Pancreas (tissue), 10 donors: ENCODE results near the gene ZBTB44. TPM values are rescaled to one million over a fixed set of nuclear protein-coding genes. Genes with fewer than 3 reads are reported as not detected.
"Not testable (repeated sequence)": the region's sequence is repeated elsewhere in the genome, so short reads cannot be mapped to it uniquely, and the experiment has no call there.

Source experiments
- ATAC-seq, 4 donors: fragments of 200-7000 bp; cut with Tn5 transposase; one replicate each; pipeline versions ENCODE4 v1.8.0 to v1.9.1; 2020; ENCODE audit warnings: mild to moderate bottlenecking in 4 of 4, moderate library complexity in 4 of 4
- DNase-seq, 6 donors: peaks; one replicate each; pipeline ENCODE4 v3.0.0-alpha.2; 2020
- FAIRE-seq: peaks from 2 replicates; lab custom pipeline; 2012; peaks lifted over from hg19 to GRCh38; lab: Jason Lieb, UNC
- H3K27ac ChIP-seq, 4 donors: fragments of 200-600 bp; sonication (generic); 1 replicate in 3 of 4; 2 replicates in 1 of 4; pipeline versions ENCODE4 v1.5.0 to v1.8.0; 2020
- H3K27me3 ChIP-seq, 4 donors: fragments of 200-600 bp; one replicate each; pipeline ENCODE4 v1.8.0; 2021
- H3K36me3 ChIP-seq, 3 donors: fragments of 200-600 bp; sonication (generic) in 1 of 3; one replicate each; pipeline versions ENCODE4 v1.5.0 to v1.8.0; 2020 to 2021
- H3K4me1 ChIP-seq, 3 donors: fragments of 200-600 bp; one replicate each; pipeline ENCODE4 v1.8.0; 2021
- H3K4me3 ChIP-seq, 4 donors: fragments of 200-600 bp; sonication (generic) in 2 of 4; one replicate each; pipeline versions ENCODE4 v1.5.0 to v1.8.0; 2020 to 2021
- H3K9me3 ChIP-seq, 4 donors: fragments of 200-600 bp; one replicate each; pipeline ENCODE4 v1.8.0; 2021
- WGBS, 2 donors: extraction: QIAGEN DNeasy Blood & Tissue Kit; methylation state at CpG; one replicate each; pipeline ENCODE4 v1.1.7; 2013; 5-methylcytosine and 5-hydroxymethylcytosine counted together
- intact Hi-C, 3 donors: fragments of 100-400 bp; cut with DNase I; formaldehyde crosslinking; loops; one replicate each; pipeline versions ENCODE4 v1.11.1 to v1.14.2; 2022
- polyA plus RNA-seq, 2 donors: library from polyadenylated mRNA; stranded (reverse); fragments of 200-250 nt; gene quantifications; one replicate each; pipeline ENCODE4 v1.2.3, GENCODE V29; 2013
- total RNA-seq, 6 donors: library from RNA; stranded (reverse); fragmentation: NEBNext Ultra II Directional in 4 of 6; extraction: Animal tissue kit (Norgen Biotek cat#: 25700) in 4 of 6; gene quantifications; one replicate each; pipeline versions ENCODE4 v1.2.1 to v1.2.4, GENCODE V29; 2021 to 2023
- TF ChIP-seq, protein P1 (sequence below), 4 donors: fragments of 200-600 bp; sonication (generic) in 3 of 4; IDR thresholded peaks; one replicate each; pipeline versions ENCODE4 v1.5.0 to v1.8.0; 2021; ENCODE audit warnings: antibody characterized with exemption in 4 of 4
- donor health status: healthy with polysubstance abuse.
- donor health status: DM: no; HTN: no; CAD: no; lungs with moderate emphysema.
- donor health status: DM: no; HTN: no; CAD: no.
- donor health status: control.
- donor health status: control.
- donor health status: Bipolar disorder and iron deficiency.
- donor health status: DM: yes; HTN: yes; CAD: no.
- donor health status: DM: no; HTN: no; CAD: no.
- donor health status: DM: no; HTN: no; CAD: no.
- donor health status: DM: yes; HTN: yes; CAD: no.

Gene ZBTB44
- total and polyA plus RNA-seq, 8 donors, result 6.4 to 31.1 (median 18.1) TPM

DNA sequence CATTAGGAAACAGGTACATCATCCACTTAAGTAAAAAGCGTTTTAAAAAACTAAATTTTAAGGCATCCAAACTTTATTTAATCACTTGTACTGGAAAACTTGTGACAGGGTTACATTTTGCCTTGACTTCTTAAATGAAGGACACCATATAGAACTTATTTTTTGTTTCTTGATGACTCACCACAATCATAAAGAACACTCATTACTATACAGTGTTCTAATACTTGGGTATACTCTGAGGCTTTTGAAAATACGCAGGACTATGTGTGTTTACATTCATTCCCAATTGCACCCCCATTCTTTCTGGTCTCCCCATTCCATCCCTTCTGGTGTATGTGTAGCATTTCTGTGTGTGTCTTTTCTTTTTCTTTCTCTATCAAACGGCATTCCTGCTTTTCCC is 69.9 kb downstream of the ZBTB44 start:
- DNase-seq (no peak), FAIRE-seq (no peak), ATAC-seq (no peak)
- no peaks in the 10 kb centered on the region for H3K27me3 ChIP-seq
- peaks cover 0 to 5% (median 4%) of the 10 kb centered on the region in 3 donors for H3K4me1 ChIP-seq
- no peak overlapping the region for H3K27ac ChIP-seq
- WGBS, 2 donors, result 96 to 97% methylated on average over 3 of the region's 3 CpGs
- no peaks in the 10 kb centered on the region for H3K36me3 ChIP-seq
- no peaks in the 10 kb centered on the region for H3K9me3 ChIP-seq
- no peak overlapping the region for H3K4me3 ChIP-seq
- TF ChIP-seq, protein P1, sequence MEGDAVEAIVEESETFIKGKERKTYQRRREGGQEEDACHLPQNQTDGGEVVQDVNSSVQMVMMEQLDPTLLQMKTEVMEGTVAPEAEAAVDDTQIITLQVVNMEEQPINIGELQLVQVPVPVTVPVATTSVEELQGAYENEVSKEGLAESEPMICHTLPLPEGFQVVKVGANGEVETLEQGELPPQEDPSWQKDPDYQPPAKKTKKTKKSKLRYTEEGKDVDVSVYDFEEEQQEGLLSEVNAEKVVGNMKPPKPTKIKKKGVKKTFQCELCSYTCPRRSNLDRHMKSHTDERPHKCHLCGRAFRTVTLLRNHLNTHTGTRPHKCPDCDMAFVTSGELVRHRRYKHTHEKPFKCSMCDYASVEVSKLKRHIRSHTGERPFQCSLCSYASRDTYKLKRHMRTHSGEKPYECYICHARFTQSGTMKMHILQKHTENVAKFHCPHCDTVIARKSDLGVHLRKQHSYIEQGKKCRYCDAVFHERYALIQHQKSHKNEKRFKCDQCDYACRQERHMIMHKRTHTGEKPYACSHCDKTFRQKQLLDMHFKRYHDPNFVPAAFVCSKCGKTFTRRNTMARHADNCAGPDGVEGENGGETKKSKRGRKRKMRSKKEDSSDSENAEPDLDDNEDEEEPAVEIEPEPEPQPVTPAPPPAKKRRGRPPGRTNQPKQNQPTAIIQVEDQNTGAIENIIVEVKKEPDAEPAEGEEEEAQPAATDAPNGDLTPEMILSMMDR (IDR thresholded peaks at IDR 0.05), result no peak
- intact Hi-C loops, result no loop called here

DNA sequence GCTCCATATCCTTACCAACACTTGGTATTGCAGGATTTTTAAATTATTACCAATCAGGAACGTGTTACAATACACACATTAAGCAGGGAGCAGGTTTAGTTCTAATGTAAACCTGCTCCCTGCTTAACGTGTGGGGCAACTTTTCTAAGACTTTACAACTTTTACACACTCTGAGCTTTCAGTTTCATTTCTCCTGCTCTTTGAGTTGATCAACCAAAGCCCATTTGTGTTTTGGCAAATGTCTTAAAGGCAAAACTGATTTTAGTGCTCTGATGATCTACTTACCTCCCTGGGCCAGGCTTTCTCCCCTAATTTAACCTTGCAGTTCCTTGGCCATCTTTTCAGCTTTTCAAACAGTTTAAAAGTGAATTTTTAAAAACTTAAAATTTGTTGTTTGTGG is 70.9 kb downstream of the ZBTB44 start:
- ATAC-seq, result no peak
- 81 to 85% methylated on average over 2 of the region's 2 CpGs for WGBS, 2 donors
- no peak overlapping the region for H3K4me3 ChIP-seq
- H3K27me3 ChIP-seq, result no peaks in the 10 kb centered on the region
- TF ChIP-seq, protein P1 (IDR thresholded peaks at IDR 0.05), result no peak
- peaks cover 0 to 5% (median 4%) of the 10 kb centered on the region in 3 donors for H3K4me1 ChIP-seq
- no peak for FAIRE-seq
- no peak overlapping the region for H3K27ac ChIP-seq
- peaks cover 0 to under 1% (median 0%) of the 10 kb centered on the region in 3 donors for H3K36me3 ChIP-seq
- no peak for DNase-seq
- no peaks in the 10 kb centered on the region for H3K9me3 ChIP-seq
- intact Hi-C loops, result no loop called here

DNA sequence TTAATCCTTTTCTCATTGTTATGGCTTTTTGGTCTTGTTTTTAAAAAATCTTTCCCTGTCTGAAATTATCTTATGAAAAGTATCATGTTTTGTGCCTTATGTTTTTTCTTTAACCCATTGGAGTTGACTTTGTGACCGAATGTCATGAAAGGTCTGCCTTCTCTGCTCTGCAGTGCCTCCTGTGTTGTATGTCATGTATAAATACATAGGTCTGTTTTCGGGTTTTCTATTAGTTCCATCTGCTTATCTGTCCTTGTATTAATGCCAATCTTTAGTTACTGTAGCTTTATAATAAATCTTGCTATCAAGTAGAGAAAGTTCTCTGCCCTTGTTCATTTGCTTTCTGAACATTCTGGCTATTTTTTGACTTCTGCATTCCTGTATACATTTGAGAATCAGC is 73.0 kb downstream of the ZBTB44 start:
- WGBS, 2 donors, result 66 to 75% methylated on average over 2 of the region's 2 CpGs
- ATAC-seq, result no peak
- no peak overlapping the region for H3K27ac ChIP-seq
- DNase-seq, result no peak
- peaks cover 0 to 19% (median 4%) of the 10 kb centered on the region in 3 donors for H3K36me3 ChIP-seq
- intact Hi-C loops, result no loop called here
- FAIRE-seq, result no peak
- no peaks in the 10 kb centered on the region for H3K9me3 ChIP-seq
- H3K4me3 ChIP-seq, result no peak overlapping the region
- TF ChIP-seq, protein P1 (IDR thresholded peaks at IDR 0.05), result no peak
- peaks cover 0 to 5% (median 4%) of the 10 kb centered on the region in 3 donors for H3K4me1 ChIP-seq
- no peaks in the 10 kb centered on the region for H3K27me3 ChIP-seq

DNA sequence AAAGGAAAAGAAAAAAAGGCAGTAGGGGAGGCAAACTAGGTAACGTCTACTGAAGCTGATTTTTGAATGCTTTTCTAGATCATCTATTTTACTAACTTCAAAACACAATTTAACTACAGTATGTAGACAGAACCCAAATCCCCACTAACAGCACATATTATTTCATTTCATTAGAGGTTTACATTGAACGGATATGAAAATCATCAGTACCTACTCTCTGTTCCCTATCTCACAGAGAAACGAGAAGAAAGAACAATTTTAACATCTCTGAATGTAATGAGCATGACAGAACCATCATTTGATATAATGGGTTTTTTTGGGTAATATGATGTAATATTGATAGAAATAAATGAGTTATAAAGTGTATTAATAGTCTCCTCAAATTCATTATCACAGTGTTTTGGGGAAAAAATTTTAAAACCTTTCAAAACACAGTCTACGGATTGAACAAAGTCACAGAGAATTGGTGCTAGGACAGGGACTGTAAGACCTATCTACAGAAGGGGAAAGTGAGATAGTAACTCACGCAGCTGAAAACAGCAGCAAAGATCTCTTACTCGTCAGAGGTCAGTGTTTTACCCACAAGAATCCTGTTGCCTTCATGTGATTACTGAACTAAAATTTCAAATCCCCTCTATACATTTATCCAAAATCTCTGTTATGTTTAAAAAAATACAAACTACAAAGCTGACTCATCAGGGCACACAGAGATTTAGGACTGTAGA is 77.3 kb downstream of the ZBTB44 start:
- TF ChIP-seq, protein P1 (IDR thresholded peaks at IDR 0.05), result no peak
- Histone ChIP-seq H3K4me1 (peaks cover 0 to 5% (median 4%) of the 10 kb centered on the region in 3 donors), H3K27ac (no peak overlapping the region), H3K4me3 (no peak overlapping the region), H3K9me3 (no peaks in the 10 kb centered on the region), H3K36me3 (peaks cover 0 to 25% (median 4%) of the 10 kb centered on the region in 3 donors), H3K27me3 (no peaks in the 10 kb centered on the region)
- intact Hi-C loops, result no loop called here
- no peak for FAIRE-seq
- WGBS, 2 donors, result 90 to 92% methylated on average over 6 of the region's 6 CpGs
- no peak for DNase-seq
- no peak for ATAC-seq

DNA sequence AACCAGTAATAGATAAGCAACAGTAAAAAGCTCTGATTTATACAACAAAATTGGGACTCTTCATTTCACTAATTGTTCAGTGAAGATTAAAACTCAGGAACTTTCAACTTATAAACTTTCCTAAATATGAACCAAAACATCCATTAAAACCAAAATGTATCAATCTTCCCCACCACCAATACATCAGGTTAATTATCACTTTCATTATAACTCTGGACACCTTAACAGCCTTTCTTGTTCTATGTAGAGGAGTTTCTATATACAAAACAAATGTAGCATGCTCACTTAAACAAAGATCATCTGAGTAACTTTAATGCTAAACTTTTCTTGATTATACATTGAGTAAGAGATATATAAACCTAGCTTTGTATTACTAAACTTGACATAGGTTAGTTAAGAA is 80.4 kb downstream of the ZBTB44 start:
- Histone ChIP-seq H3K27ac (no peak overlapping the region), H3K9me3 (no peaks in the 10 kb centered on the region), H3K36me3 (peaks cover 0 to 25% (median 4%) of the 10 kb centered on the region in 3 donors), H3K4me3 (no peak overlapping the region), H3K4me1 (no peaks in the 10 kb centered on the region), H3K27me3 (no peaks in the 10 kb centered on the region)
- TF ChIP-seq, protein P1 (IDR thresholded peaks at IDR 0.05), result no peak
- intact Hi-C loops, result no loop called here
- no peak for FAIRE-seq
- DNase-seq, result no peak
- no peak for ATAC-seq

DNA sequence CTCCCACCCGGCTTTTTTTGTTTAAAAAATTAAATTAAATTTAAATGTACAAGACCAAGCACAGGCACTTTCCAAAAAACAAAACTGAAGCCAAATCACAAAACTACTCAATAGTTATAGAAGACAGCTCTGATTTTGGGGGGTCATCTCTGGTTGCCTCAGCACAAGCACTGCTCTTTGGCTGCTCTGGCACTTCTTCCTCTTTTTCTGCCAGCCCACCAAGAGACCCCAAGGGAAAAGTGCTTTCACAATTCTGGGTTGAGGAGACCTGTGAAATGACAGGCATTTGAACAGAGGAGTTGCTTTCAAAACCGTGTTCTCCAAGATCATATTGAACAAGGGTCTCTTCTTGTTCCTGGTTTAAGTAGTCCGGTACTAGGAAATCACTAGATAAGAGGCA is 80.8 kb downstream of the ZBTB44 start:
- DNase-seq, H3K4me1 ChIP-seq, H3K4me3 ChIP-seq, FAIRE-seq, intact Hi-C loops, H3K9me3 ChIP-seq, H3K27me3 ChIP-seq, H3K27ac ChIP-seq, ATAC-seq: not testable (repeated sequence)
- 73 to 91% methylated on average over 2 to 3 of the region's 3 CpGs for WGBS, 2 donors
- H3K36me3 ChIP-seq, result peaks cover 0 to 25% (median 4%) of the 10 kb centered on the region in 3 donors

DNA sequence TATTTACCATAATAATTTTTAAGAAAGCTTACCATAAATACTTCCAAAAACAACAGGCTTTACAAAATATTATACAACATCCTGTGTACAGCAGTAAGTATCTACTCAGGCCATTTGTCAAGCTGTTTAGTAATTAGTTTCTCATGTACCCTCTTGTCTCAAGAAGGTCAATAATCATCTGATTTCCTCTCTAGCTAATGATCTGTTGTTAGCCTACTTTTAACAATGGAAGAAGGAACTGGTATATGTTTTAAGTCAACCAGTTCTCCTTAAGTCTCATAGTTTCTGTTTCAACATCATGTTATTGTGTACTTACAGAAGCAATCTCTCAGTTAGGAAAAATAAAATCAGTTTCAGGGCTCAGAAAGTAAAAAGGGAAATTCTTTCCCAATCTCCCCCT is 81.2 kb downstream of the ZBTB44 start:
- H3K27me3 ChIP-seq, H3K27ac ChIP-seq, H3K4me3 ChIP-seq, ATAC-seq, intact Hi-C loops, DNase-seq, FAIRE-seq, H3K4me1 ChIP-seq, H3K9me3 ChIP-seq: not testable (repeated sequence)
- peaks cover 0 to 24% (median under 1%) of the 10 kb centered on the region in 3 donors for H3K36me3 ChIP-seq
